ENCODE data around the gene AEBP2. TPM values are rescaled to one million over a fixed set of nuclear protein-coding genes. Genes with fewer than 3 reads are reported as not detected.

The AEBP2 gene
- total and polyA plus RNA-seq, 2 of the 13 experiments (the other 11 are each of a cell fraction or from before 2014, with no cell fraction given), result 9.2 to 17.9 TPM

GRCh38 chr12:19404242-19404880, 34.9 kb upstream of the AEBP2 start (continued):
- no peak for TF ChIP-seq ZNF407 (CRISPR knock-in tag; IDR thresholded peaks at IDR 0.05; ENCODE audit: not compliant biosample characterization)
- TF ChIP-seq NCOR1 (IDR thresholded peaks at IDR 0.05; ENCODE audit: borderline replicate concordance, low read length), result no peak
- TF ChIP-seq SOX13 (IDR thresholded peaks at IDR 0.05), result no peak
- TF ChIP-seq SOX13 (CRISPR knock-in tag; conservative IDR thresholded peaks at IDR 0.05 in 1 of 2, IDR thresholded peaks at IDR 0.05 in 1 of 2), result no peak
